CD4-positive, alpha-beta T cell treated with Interleukin-15 for 4 hours (primary cell): ENCODE results near the gene B3GALNT1.

Experiments
- DNase-seq: peaks from one replicate; pipeline ENCODE4 v3.0.0-alpha.2; 2020; ENCODE audit warnings: low spot score

The B3GALNT1 gene, protein sequence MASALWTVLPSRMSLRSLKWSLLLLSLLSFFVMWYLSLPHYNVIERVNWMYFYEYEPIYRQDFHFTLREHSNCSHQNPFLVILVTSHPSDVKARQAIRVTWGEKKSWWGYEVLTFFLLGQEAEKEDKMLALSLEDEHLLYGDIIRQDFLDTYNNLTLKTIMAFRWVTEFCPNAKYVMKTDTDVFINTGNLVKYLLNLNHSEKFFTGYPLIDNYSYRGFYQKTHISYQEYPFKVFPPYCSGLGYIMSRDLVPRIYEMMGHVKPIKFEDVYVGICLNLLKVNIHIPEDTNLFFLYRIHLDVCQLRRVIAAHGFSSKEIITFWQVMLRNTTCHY

DNA sequence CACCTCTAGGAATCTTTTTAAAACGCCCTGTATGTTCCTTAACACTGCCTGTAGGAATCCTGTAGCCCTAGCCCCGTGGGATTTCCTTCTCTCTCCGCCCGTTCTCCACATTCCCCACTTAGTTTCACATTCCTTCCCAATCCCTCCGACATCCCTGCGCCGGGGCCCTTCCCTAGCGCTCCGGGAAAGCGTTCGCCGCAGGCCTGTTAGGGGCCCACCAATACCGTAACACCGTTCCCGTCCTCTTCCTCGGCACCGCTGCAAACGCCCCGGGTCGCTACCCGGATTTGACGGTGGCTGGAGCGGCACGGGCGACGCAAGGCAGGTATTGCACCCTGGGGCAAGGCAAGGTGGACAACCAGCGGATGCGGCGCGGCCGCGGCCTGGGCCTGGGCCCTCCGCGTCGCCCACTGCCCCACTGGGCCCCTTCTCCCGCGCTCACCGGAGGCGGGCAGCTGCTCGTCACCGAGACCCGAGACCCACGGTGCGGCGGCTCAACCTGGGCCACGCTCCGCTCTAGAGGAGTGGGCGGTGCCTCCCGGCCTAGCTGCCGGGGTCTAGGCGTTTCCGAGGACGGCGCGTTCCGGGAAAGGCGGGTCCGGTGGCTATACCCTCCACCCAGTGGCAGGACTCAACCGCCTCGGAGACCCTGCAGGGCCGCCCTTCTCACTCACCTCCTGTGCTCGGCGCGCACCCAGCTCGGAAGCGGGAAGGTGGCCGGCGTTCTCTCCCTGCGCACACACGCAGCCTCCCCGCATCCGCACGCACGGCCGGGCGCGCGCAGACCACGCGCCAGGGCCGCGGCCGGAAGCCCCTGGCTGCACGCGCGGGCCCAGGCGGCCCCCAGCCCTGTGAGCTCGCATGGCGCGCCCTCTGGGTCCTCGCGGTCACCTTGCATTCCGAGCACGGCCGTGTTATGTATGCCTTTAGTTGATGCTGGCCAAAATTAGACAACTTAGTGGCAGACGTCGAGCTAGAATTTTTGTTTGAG is at the start of gene B3GALNT1:
TSS of gene B3GALNT1 (minus strand) at position 789 of the 991 bp plus-strand sequence. CDS start 18,595 bp downstream, outside the sequence.
- peak; percentile 2 for DNase-seq

DNA sequence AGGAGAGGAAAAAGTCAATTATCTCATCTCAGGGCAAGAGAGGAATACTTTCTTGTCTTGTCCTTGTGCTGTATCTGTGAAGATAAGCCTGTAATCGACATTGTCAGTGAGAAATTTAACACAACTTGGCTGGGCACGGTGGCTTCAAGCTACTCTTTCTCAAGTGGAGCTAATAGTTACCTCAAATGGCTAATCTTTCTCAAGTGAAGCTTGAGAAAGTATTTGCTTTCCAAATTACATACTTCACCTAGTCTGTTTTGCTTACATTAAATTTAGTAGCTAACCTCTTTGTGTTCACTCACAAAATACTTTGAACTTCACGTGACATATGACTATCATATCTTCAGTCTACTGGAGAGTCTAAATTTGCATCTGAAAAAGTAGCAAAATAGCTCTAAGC is 48.3 kb upstream of the B3GALNT1 start:
- no peak for DNase-seq

DNA sequence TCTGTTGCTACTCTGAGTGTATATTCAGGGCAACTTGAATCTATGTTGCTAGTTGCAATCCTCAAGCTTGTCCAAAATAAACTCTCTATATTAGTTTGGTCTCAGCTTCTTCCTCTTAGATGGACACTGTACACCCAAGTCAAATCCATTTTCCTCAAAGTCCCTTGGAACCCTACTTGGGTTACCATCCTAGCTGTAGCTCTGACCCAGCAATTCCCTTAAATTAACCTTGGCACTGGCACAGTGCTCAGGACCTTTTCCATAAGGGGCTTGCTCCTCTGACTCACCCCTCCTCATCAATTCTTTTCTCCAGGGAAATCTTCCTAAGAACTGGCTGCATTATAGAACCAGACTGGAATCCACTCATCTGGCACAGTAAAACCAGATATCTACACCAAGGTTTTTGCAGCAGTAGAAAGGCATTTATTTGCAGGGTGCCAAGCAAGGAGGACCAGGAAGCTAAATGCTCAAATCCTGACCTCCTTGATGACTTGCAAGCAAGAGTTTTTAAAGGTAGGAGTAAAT is 44.9 kb upstream of the B3GALNT1 start:
- DNase-seq: no peak

DNA sequence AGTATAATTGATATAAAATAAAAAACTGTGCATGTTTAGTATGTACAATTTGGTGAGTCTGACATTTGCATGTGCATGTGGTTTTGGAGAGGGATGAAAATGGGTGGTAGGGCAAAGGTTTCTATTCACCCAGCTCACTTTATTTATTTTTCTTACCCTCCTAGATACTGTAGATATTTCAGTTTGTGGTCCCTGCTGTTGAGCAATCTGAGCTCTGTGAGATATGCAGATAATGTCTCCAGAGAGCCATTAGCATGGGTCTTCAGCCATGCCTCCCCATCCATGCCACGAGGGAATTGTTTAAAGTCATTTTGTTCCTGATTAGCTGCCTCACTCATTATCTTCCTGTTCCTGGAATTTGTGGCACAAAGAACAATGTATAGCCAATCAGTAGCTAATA is 44.4 kb upstream of the B3GALNT1 start:
- no peak for DNase-seq

DNA sequence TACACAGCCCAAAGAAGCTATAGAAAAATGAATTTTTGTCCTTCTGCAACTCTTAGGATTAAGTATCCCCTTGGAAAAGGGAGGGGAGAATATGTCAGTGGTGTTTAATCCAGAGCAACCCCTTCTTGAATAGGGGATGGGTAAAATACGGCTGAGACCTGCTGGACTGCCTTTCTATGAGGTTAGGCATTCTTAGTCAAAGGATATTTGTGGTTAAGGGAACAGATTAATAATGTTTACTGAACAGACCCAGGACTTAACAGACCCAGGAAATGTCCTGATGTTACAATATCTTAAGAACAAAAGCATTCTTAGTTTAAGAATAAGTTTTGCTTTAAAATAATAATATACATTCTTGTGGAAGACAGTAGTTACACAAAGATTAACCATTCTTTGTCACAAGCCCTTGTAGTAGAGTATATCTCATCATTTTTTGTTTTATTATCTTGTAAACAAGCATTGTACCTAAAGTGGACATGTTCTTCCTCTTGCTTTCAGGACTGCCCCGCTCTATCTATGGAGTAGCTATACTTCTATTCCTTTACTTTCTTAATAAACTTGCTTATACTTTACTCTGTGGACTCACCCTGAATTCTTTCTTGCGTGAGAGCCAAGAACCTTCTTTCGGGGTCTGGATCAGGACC is 43.8 kb upstream of the B3GALNT1 start:
- DNase-seq: no peak

DNA sequence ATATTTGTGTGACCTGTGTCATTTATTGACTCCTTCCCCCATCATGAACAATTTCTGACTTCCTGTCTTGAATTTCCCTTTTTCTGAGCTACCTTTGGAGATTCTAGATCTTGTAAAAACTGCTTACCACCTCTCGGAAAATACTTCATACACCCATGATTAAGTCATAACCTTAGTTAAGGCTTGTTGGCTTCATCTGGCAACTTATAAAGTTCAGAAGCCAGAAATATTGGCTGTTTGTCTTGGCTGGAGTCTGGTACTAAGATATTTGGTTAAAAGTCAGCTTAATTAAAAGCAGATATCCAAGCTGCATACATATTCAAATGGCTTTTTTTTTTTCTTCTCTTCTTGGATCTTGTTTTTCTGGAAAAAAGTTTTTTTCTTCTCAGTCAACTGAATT is 37.3 kb upstream of the B3GALNT1 start:
- no peak for DNase-seq

DNA sequence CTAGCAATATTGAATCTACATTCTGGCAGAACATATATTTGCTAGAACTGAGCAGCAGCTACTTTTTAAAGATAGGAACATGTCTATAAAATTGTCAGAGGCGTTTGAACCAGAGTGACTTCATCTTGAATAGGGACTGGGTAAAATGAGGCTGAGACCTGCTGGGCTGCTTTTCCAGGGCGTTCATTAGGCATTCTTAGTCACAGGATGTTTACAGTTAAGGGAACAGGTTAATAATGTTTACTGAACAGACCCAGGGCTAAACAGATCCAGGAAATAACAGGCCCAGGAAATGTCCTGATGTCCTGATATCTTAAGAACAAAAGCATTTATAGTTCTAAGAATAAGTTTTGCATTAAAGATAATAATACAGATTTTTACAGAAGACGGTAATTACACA is 34.5 kb upstream of the B3GALNT1 start:
- no peak for DNase-seq

DNA sequence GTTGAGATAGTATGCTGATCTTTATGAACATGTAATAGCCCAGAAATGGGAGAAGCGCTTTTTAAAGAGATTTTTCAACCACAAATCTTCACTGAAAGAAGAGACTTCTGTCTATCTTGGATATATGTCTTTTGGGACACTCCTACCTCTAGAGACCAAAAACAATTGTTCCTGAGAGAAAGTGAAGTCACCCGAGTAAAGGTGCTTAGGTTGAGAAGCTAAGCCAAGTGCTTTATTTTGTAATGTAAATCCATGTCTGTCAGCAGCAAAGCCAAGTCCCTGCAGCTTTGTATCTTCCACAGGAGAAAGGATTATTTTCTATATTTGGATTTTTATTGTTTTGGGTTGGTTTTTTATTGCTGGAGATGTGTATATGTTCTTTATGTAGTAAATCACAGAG is 32.1 kb upstream of the B3GALNT1 start:
- no peak for DNase-seq

DNA sequence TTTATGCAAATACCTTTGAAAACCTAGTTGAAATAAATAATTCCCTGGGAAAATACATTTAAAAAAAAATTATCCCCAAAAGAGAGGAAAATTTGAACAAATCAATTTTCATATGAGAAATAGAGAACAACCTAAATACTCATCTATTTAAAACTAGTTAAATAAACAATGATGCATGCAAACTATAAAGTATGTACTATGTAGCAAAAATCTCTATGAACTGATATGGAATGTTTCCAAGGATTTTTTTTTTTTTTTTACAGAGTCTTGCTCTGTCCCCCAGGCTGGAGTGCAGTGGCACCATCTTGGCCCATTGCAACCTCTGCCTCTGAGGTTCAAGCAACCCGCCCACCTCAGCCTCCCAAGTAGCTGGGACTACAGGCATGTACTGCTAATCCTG is 27.2 kb upstream of the B3GALNT1 start:
- DNase-seq: no peak

DNA sequence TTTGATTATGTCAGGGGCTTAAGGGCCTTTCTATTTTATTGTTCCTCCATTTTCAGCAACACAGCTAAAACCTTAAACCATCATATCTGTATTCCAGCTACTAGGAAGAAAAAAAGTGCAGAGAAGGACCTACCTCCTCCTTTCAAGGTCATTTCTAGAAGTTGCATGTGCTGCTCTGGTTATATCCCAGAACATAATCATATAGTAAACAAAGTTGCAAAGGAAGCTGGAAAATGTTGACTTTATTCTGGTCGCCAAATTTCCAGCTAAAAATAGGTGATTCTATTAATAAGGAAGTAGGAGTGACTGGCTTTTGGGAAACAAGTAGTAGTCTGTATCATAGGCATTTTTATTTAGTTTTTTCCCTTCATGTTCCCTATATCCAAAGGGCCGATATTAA is 21.3 kb upstream of the B3GALNT1 start:
- DNase-seq: no peak

DNA sequence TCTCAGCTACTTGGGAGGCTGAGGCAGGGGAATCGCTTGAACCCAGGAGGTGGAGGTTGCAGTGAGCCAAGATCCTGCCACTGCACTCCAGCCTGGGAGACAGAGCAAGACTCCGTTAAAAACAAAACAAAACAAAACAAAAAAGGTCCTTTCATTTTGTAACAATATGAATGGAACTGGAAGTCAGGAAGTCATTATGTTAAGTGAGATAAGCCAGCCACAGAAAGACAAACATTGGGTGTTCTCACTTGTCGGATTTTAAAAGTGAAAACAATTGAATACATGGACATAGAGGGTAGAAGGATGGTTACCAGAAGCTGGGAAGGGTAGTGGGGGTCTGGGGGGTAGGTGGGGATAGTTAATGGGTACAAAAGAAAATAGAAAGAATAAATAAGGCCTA is 12.5 kb upstream of the B3GALNT1 start:
- no peak for DNase-seq

DNA sequence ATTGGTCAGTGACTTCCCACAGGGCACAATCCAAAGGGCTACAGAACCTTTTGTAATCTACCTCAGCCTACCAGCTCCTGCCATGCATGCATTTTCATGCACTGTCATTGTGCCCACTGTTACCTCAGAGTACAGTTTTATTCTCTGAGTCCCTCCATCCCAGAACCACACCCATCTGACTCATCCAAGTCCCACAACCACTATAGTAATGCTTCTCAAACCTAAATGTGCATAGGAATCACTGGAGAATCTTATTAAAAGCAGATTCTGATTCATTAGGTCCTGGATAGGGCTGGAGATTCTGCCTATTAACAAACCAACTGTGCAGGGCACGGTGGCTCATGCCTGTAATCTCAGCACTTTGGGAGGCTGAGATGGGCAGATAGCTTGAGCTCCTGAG is 3.7 kb upstream of the B3GALNT1 start:
- no peak for DNase-seq

DNA sequence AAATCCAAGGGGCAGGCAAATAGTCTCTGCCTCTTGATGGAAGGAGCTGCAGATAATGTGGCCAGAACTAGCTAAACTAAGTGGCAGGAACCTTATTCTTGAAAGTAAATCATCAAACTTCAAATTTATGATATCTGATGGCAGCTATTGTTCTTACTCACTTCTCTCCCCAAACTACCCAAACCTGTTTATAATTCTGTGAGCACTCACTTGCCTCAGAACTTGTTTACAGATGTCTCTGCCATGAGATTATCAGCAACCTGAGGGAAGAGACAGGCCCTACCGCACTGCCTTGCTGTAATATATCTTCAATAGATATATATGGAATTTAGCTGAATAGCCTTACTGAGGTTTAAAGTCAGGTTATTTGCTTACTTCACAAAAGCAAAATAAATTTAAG is 2.2 kb upstream of the B3GALNT1 start:
- no peak for DNase-seq

DNA sequence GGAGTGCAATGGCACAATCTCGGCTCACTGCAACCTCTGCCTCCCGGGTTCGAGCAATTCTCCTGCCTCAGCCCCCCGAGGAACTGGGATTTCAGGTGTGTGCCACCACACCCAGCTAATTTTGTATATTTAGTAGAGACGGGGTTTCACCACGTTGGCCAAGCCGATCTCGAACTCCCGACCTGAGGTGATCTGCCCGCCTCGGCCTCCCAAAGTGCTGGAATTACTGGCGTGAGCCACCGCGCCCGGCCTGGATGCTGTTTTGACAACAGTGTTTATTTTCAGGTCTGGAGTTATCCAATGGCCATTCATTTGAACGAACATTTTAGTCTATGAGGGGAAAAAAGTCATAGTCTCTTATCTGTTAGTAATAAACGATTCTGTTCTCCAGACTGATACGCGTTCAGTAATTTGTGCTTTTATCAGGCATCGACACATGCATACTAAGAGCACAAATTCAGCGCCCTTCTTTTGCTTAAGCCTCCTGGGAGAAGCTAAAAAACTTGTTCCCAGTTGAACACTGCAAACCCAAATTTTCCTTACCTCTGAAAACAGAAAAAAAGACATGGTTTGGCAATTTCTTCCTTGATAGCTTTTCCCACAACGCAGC is 1.3 kb downstream of the B3GALNT1 start:
- DNase-seq: no peak

DNA sequence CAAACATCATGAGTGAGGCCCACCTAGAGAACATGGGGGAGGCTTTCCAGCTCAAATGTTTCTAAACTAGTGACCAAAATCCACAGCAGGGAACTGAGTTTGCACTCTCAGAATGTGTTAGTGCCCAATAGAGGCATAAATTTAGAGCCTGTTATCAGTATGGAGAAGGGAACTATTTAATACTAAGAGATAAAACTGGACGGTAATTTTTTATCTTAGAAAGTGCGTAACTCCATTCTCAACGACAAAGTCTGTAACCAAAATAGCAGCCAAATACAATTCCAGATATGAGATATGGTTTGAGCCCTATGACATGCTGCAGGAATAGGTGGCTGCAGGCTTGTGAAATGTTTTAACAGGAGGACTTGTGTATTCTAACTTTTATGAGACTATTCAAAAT is 3.5 kb downstream of the B3GALNT1 start:
- DNase-seq: no peak

DNA sequence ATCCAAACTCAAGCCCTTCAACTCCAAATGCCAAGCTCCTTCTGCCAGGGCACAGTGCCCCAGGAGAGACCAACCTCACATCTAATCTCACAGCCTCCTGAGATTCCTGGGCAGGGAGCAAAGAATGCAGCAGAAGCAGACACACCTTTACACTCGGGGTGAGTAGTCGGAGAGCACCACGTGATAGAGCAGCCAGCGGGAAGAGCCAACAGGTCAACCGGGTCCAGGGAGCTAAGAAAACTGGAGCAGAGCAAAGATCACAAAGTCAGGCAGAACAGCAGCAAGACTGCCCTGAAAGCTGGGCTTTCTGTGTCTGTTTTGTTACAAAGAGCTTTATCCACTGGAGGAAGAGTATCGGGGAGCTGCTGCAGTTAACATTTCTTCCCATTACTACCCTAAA is 4.2 kb downstream of the B3GALNT1 start:
- DNase-seq: no peak

DNA sequence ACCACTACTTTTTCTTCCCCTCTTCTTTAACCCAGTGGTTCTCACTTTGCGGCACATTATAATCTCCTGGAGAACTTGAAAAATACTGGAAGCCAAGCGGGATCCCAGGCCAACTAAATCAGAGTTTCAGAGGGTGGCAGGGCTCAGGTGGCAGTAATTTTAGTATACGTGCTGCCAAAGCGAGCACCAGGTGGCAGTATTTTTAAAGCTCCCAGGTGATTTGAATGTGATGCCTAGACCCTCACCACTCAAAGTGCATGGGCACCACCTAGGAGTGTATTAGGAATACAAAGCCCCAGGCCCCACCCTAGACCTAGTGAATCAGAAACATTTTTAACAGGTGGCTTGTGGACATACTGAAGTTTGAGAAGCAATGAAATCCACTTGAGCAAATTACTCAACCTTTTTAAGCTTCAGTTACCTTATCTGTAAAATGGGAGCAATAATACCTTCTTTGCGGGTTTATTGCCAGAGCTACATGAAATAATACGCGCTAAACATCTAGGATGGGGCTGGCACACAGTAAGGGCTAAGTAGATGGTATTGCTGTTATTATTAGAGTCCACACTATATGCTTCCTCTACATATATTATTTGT is 8.3 kb downstream of the B3GALNT1 start:
- DNase-seq: peak; percentile 6

DNA sequence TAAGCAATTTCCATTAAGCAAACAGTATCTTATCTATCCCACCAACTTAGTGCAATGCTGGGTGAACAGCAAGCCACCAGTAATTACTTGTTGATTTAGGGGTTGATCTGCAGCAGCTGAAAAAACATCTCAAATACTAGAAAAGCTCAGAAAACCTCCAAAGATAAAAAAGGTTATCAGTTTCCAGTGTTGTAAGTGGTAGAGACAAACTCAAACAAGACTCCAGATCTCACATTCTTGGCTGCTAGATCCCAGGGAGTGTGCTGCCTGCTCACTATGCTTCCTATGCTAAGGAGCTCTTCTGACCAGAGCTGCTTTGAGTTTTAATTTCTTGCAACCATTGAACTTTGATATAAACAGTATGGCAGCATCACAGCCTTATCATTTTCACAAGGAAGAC is 11.3 kb downstream of the B3GALNT1 start:
- no peak for DNase-seq

DNA sequence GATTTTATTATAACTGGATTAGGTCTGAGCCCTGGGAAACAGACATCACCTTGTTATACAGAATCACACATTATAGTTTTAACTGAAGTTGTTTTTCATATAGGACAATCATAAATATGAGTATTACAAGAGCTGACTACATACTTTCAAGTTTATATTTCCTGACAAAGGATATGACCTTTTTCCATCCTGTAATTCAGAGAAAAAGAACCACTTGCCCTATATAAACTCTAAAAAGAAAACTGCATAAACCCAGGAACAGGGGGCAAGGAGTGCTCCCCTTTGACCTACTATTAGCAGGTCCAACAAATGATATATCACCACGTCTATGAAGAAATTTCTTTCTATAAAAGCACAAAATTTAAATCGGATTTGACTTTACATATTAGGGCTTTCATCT is 20.9 kb downstream of the B3GALNT1 start:
- no peak for DNase-seq

DNA sequence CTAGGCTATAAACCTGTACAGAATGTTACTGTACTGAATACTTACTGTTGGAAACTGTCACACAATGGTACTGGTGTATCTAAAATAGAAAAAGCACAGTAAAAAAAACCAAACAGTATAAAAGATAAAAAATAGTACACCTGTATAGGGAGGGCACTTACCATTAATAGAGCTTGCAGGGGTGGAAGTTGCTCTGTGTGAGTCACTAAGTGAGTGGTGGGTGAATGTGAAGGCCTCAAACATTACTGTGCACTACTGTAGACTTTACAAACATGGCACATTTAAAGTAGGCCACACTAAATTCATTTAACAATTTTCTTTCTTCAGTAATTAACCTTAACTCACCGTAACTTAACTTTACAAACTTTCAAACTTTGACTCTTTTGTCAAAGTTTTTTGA is 22.0 kb downstream of the B3GALNT1 start:
- DNase-seq: no peak

DNA sequence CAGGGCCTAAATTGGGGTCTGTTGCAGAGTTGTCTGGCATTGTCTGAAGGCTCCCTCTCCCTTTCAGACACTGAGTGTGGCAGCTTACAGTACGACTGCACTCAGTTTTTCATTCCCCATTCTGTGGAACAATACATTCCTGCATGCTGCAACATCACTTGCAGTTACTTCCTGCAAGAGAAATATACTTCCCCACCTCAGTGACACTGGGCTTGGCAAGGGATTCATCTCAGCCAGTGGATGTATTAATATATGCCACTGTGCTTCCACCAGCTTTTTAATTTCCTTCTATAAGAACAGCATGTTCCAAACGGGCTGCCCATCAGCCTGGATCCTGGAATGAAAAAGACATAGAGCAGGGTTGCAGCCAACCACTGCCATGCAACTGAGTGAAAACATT is 23.1 kb downstream of the B3GALNT1 start:
- DNase-seq: no peak

DNA sequence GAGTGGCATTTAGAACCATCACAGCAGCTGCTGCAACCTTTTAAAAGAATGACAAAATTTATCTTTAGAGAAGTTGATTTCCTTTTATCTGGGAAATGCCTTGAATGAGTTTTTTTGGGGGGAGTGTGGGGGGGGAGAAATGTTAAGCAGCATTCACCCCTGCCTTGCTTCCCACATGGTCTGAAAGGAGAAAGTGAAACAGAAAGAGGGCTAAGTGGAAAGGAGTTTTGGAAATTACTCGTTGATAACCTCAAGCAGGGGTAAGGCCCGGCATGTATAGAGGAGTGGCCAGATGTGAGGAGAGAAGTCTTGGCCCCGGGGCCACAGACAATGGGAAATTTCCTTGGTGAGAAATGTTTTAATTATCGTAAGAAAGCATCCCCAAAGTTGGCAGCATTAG is 23.5 kb downstream of the B3GALNT1 start:
- DNase-seq: no peak
